Measurements from ENCODE around the gene NATD1. TPM values are rescaled to one million over a fixed set of nuclear protein-coding genes. Genes with fewer than 3 reads are reported as not detected.

Gene NATD1
- total RNA-seq, 2 donors from 2014 or later: 16.5 to 26.3 TPM

GRCh38 chr17:21249920-21250703 lies 3.1 kb downstream of the NATD1 start:
- H3K27ac ChIP-seq: no peak overlapping the region
- intact Hi-C loops (cut with DNase I): loop anchor here (5.0 to 10.0 kb wide), 2 partner anchors 33 to 125 kb away; partner anchors contain the start of gene DHRS7B
- H3K36me3 ChIP-seq: no peaks in the 10 kb centered on the region
- no peak for TF ChIP-seq POLR2AphosphoS5 (IDR thresholded peaks at IDR 0.05)
- no peaks in the 10 kb centered on the region for H3K27me3 ChIP-seq (replicated peaks; ENCODE audit: insufficient read depth)
- H3K4me1 ChIP-seq (replicated peaks): peaks cover 9% of the 10 kb centered on the region
- WGBS: 49% methylated on average over 7 of the region's 7 CpGs
- no peaks in the 10 kb centered on the region for H3K9me3 ChIP-seq
- no peak overlapping the region for H3K4me3 ChIP-seq
- no peak for DNase-seq (ENCODE audit: low spot score)

GRCh38 chr17:21249086-21249795 lies 4.0 kb downstream of the NATD1 start:
- Histone ChIP-seq H3K36me3 (no peaks in the 10 kb centered on the region), H3K27ac (no peak overlapping the region), H3K4me3 (no peak overlapping the region), H3K4me1 (replicated peaks) (peaks cover 9% of the 10 kb centered on the region), H3K9me3 (no peaks in the 10 kb centered on the region), H3K27me3 (replicated peaks; ENCODE audit: insufficient read depth) (no peaks in the 10 kb centered on the region)
- 89% methylated on average over 11 of the region's 12 CpGs for WGBS
- DNase-seq (ENCODE audit: low spot score): no peak
- intact Hi-C loops (cut with DNase I): loop anchor here (10.0 kb wide), 1 partner anchor 124 kb away; the partner anchor contains the start of gene DHRS7B
- TF ChIP-seq POLR2A (IDR thresholded peaks at IDR 0.05) (no peak), CTCF (IDR thresholded peaks at IDR 0.05) (no peak), POLR2AphosphoS5 (IDR thresholded peaks at IDR 0.05) (no peak)

- no peak for DNase-seq (ENCODE audit: low spot score)
- Histone ChIP-seq H3K36me3 (no peaks in the 10 kb centered on the region), H3K27ac (no peak overlapping the region), H3K4me1 (replicated peaks) (peaks cover 9% of the 10 kb centered on the region), H3K27me3 (replicated peaks; ENCODE audit: insufficient read depth) (no peaks in the 10 kb centered on the region), H3K9me3 (no peaks in the 10 kb centered on the region), H3K4me3 (no peak overlapping the region)
- intact Hi-C loops (cut with DNase I): loop anchor here (10.0 kb wide), 1 partner anchor 124 kb away; the partner anchor contains the start of gene DHRS7B
- WGBS: 87% methylated on average over 4 of the region's 4 CpGs
- no peak for TF ChIP-seq CTCF (IDR thresholded peaks at IDR 0.05)
- TF ChIP-seq POLR2A (IDR thresholded peaks at IDR 0.05): no peak
- TF ChIP-seq POLR2AphosphoS5 (IDR thresholded peaks at IDR 0.05): no peak
These were observed 4.7 kb downstream of the NATD1 start for GRCh38 chr17:21248500-21248899.

- no peak overlapping the region for H3K27ac ChIP-seq
- H3K4me3 ChIP-seq: no peak overlapping the region
- H3K27me3 ChIP-seq (replicated peaks; ENCODE audit: insufficient read depth): no peaks in the 10 kb centered on the region
- TF ChIP-seq POLR2A (IDR thresholded peaks at IDR 0.05) (no peak), POLR2AphosphoS5 (IDR thresholded peaks at IDR 0.05) (no peak), CTCF (IDR thresholded peaks at IDR 0.05) (no peak)
- intact Hi-C loops (cut with DNase I): loop anchor here (10.0 kb wide), 1 partner anchor 123 kb away; the partner anchor contains the start of gene DHRS7B
- no peak for DNase-seq (ENCODE audit: low spot score)
- H3K4me1 ChIP-seq (replicated peaks): peaks cover 9% of the 10 kb centered on the region
- no peaks in the 10 kb centered on the region for H3K36me3 ChIP-seq
- 87% methylated on average over 12 of the region's 12 CpGs for WGBS
- H3K9me3 ChIP-seq: no peaks in the 10 kb centered on the region
These were observed 5.5 kb downstream of the NATD1 start for GRCh38 chr17:21247552-21248258.

- Histone ChIP-seq H3K4me1 (replicated peaks) (peaks cover 5% of the 10 kb centered on the region), H3K27ac (no peak overlapping the region), H3K9me3 (no peaks in the 10 kb centered on the region), H3K36me3 (no peaks in the 10 kb centered on the region), H3K27me3 (replicated peaks; ENCODE audit: insufficient read depth) (no peaks in the 10 kb centered on the region), H3K4me3 (no peak overlapping the region)
- intact Hi-C loops (cut with DNase I): loop anchor here (10.0 kb wide), 1 partner anchor 122 kb away; the partner anchor contains the start of gene DHRS7B
- DNase-seq (ENCODE audit: low spot score): no peak
- 94% methylated on average over 4 of the region's 4 CpGs for WGBS
- TF ChIP-seq POLR2AphosphoS5 (IDR thresholded peaks at IDR 0.05) (no peak), CTCF (IDR thresholded peaks at IDR 0.05) (no peak), POLR2A (IDR thresholded peaks at IDR 0.05) (no peak)
These were observed 6.5 kb downstream of the NATD1 start for GRCh38 chr17:21246698-21247097.
